GM23338 (cell line): Measurements from ENCODE around the gene CPLX4. TPM values are rescaled to one million over a fixed set of nuclear protein-coding genes. Genes with fewer than 3 reads are reported as not detected.
A peak's percentile ranks its signal among the peaks of the same experiment; 100 is the strongest.

Experiments used
- ATAC-seq: fragments of 200-7000 bp; cut with Tn5 transposase; 3 replicates; pipeline ENCODE4 v1.9.1; 2020
- DNase-seq: peaks from one replicate; pipeline ENCODE4 v3.0.0-alpha.2; 2015; ENCODE audit warnings: low spot score
- H2AFZ ChIP-seq: fragments of 200-600 bp; sonication (generic); 2 replicates; pipeline ENCODE4 v1.8.0; 2016; ENCODE audit warnings: antibody characterized with exemption, mild to moderate bottlenecking, moderate library complexity
- H3F3A ChIP-seq: fragments of 200-600 bp; sonication (generic); replicated peaks from 2 replicates; pipeline ENCODE4 v1.8.0; 2017; ENCODE audit warnings: antibody characterized with exemption, mixed run types, low read depth
- H3K27ac ChIP-seq: fragments of 200-600 bp; sonication (generic); 2 replicates; pipeline ENCODE4 v1.6.1; 2016; ENCODE audit warnings: low read depth
- H3K27me3 ChIP-seq: fragments of 200-600 bp; sonication (generic); 2 replicates; pipeline ENCODE4 v1.8.0; 2016; ENCODE audit warnings: mild to moderate bottlenecking, mixed run types, moderate library complexity; ENCODE audit not compliant: insufficient read depth
- H3K36me3 ChIP-seq: fragments of 200-600 bp; sonication (generic); 2 replicates; pipeline ENCODE4 v1.8.0; 2016; ENCODE audit warnings: mild to moderate bottlenecking; ENCODE audit not compliant: insufficient read depth
- H3K4me1 ChIP-seq: fragments of 200-600 bp; sonication (generic); 2 replicates; pipeline ENCODE4 v1.8.0; 2016; ENCODE audit warnings: mild to moderate bottlenecking, moderate library complexity; ENCODE audit not compliant: insufficient read depth
- H3K4me2 ChIP-seq: fragments of 200-600 bp; sonication (generic); 2 replicates; pipeline ENCODE4 v1.7.1; 2017; ENCODE audit warnings: mixed run types
- H3K4me3 ChIP-seq: fragments of 200-600 bp; sonication (generic); 2 replicates; pipeline ENCODE4 v1.6.1; 2016; ENCODE audit warnings: mixed run types
- H3K79me2 ChIP-seq: fragments of 200-600 bp; sonication (generic); replicated peaks from 2 replicates; pipeline ENCODE4 v1.8.0; 2017; ENCODE audit warnings: mild to moderate bottlenecking; ENCODE audit not compliant: insufficient read depth
- H3K9me2 ChIP-seq: fragments of 200-600 bp; sonication (generic); 2 replicates; pipeline ENCODE4 v1.8.0; 2017; ENCODE audit not compliant: insufficient read depth
- H4K20me1 ChIP-seq: fragments of 200-600 bp; sonication (generic); replicated peaks from 2 replicates; pipeline ENCODE4 v1.8.0; 2017; ENCODE audit warnings: mild to moderate bottlenecking; ENCODE audit not compliant: insufficient read depth
- H3K27ac Mint-ChIP-seq: 2 replicates; pipeline ENCODE4 v1.8.0; 2020; ENCODE audit warnings: inconsistent platforms, mild to moderate bottlenecking, moderate library complexity, mixed read lengths
- H3K27me3 Mint-ChIP-seq: 3 replicates; pipeline ENCODE4 v1.8.0; 2022; ENCODE audit warnings: low read depth, mild to moderate bottlenecking, moderate library complexity, mixed read lengths, inconsistent platforms; ENCODE audit not compliant: insufficient read depth, poor library complexity
- H3K36me3 Mint-ChIP-seq: 3 replicates; pipeline ENCODE4 v1.8.0; 2021; ENCODE audit warnings: low read depth, mild to moderate bottlenecking, inconsistent platforms, moderate library complexity, mixed read lengths
- H3K4me1 Mint-ChIP-seq: 3 replicates; pipeline ENCODE4 v1.8.0; 2020; ENCODE audit warnings: mild to moderate bottlenecking, inconsistent platforms, mixed read lengths
- H3K4me3 Mint-ChIP-seq: 3 replicates; pipeline ENCODE4 v1.8.0; 2021; ENCODE audit warnings: moderate library complexity, mild to moderate bottlenecking, inconsistent platforms, mixed read lengths
- H3K9me3 Mint-ChIP-seq: 3 replicates; pipeline ENCODE4 v1.8.0; 2020; ENCODE audit warnings: moderate library complexity, mild to moderate bottlenecking, inconsistent platforms, mixed read lengths
- CREB1 ChIP-seq: fragments of 250-450 bp; sonication (Bioruptor Pico); IDR thresholded peaks from 2 replicates; pipeline ENCODE4 v1.5.0; 2020; ENCODE audit warnings: low read depth, mild to moderate bottlenecking, moderate library complexity
- CTCF ChIP-seq, 2 experiments: fragments of 200-600 bp in 1 of 2; sonication (generic) in 1 of 2; conservative IDR thresholded peaks; 2 replicates each; pipeline versions ENCODE4 v1.5.1 to v1.6.1; 2016 to 2017; ENCODE audit warnings: antibody characterized with exemption in 2 of 2, low read depth in 2 of 2, mild to moderate bottlenecking in 2 of 2, moderate library complexity in 1 of 2
- ETS1 ChIP-seq: IDR thresholded peaks from 2 replicates; pipeline ENCODE4 v1.6.1; 2016; ENCODE audit warnings: antibody characterized with exemption
- EZH2 ChIP-seq: fragments of 200-600 bp; sonication (generic); IDR thresholded peaks from one replicate; pipeline ENCODE4 v1.8.0; 2017; ENCODE audit warnings: antibody characterized with exemption, mild to moderate bottlenecking, low read depth; ENCODE audit not compliant: unreplicated experiment
- EZH2phosphoT487 ChIP-seq: fragments of 200-600 bp; sonication (generic); IDR thresholded peaks from one replicate; pipeline ENCODE4 v1.8.1; 2018; ENCODE audit warnings: antibody characterized with exemption; ENCODE audit not compliant: unreplicated experiment
- JUNB ChIP-seq: IDR thresholded peaks from one replicate; pipeline ENCODE4 v1.6.1; 2016; ENCODE audit warnings: antibody characterized with exemption; ENCODE audit not compliant: unreplicated experiment
- NANOG ChIP-seq: IDR thresholded peaks from 2 replicates; pipeline ENCODE4 v1.6.1; 2016; ENCODE audit warnings: antibody characterized with exemption, borderline replicate concordance
- POLR2AphosphoS5 ChIP-seq: IDR thresholded peaks from 2 replicates; pipeline ENCODE4 v1.6.1; 2016; ENCODE audit warnings: antibody characterized with exemption, low read depth
- REST ChIP-seq: IDR thresholded peaks from one replicate; pipeline ENCODE4 v1.6.1; 2018; ENCODE audit warnings: antibody characterized with exemption; ENCODE audit not compliant: unreplicated experiment
- STAT1 ChIP-seq: IDR thresholded peaks from one replicate; pipeline ENCODE4 v1.6.1; 2016; ENCODE audit warnings: antibody characterized with exemption; ENCODE audit not compliant: unreplicated experiment
- ZNF114 ChIP-seq: fragments of 250-450 bp; sonication (Bioruptor Pico); IDR thresholded peaks from 2 replicates; pipeline ENCODE4 v1.5.0; 2020; ENCODE audit warnings: mild to moderate bottlenecking, moderate library complexity
- ZNF331 ChIP-seq: fragments of 250-450 bp; sonication (Bioruptor Pico); IDR thresholded peaks from 2 replicates; pipeline ENCODE4 v1.5.0; 2020; ENCODE audit warnings: low read depth, mild to moderate bottlenecking, moderate library complexity
- polyA plus RNA-seq: library from polyadenylated mRNA; unstranded; fragments of >200 nt; fragmentation: Nextera tagmentation; extraction: Ambion mirVana; gene quantifications from 2 replicates; pipeline ENCODE4 v1.2.1, GENCODE V29; 2016
- total RNA-seq: library from RNA; depleted of rRNA; stranded (reverse); fragments of >200 nt; shearing (Covaris generic); gene quantifications from 2 replicates; pipeline ENCODE4 v1.2.3, GENCODE V29; 2014
- TF ChIP-seq, protein P1 (sequence below): fragments of 250-450 bp; sonication (Bioruptor Pico); IDR thresholded peaks from 2 replicates; pipeline ENCODE4 v1.5.0; 2020; ENCODE audit warnings: mild to moderate bottlenecking, moderate library complexity

Gene CPLX4
- total and polyA plus RNA-seq, 2 experiments from 2014 or later, result not detected

DNA sequence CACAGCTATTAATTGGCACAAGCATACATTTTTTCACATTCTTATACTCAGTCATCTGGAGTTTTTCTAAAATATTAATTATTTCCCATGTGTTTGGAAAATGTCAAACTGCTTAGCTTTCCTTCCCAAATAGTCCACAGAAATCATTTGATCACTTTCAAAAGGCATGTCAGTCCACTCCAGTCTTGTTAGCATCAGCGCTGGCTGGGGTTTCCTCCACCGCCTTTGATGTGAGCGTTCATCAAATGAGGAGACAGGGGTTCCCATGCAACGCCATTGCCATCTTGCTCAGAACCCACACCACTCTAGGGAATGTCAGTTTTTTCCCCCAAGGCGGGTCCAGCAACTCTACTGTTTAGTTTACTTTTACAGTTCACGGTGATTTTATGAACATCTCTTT lies 32.1 kb downstream of the CPLX4 start:
- H3K4me3 ChIP-seq, result no peak overlapping the region
- no peak overlapping the region for H3K4me2 ChIP-seq
- H3K36me3 ChIP-seq, result no peaks in the 10 kb centered on the region
- no peaks in the 10 kb centered on the region for H3K4me1 ChIP-seq
- H2AFZ ChIP-seq, result peak overlapping the region; percentile 4; the same call in 1 of the 2 replicates
- no peaks in the 10 kb centered on the region for H3K36me3 Mint-ChIP-seq
- no peaks in the 10 kb centered on the region for H3K9me3 Mint-ChIP-seq
- no peaks in the 10 kb centered on the region for H4K20me1 ChIP-seq
- TF ChIP-seq, protein P1, sequence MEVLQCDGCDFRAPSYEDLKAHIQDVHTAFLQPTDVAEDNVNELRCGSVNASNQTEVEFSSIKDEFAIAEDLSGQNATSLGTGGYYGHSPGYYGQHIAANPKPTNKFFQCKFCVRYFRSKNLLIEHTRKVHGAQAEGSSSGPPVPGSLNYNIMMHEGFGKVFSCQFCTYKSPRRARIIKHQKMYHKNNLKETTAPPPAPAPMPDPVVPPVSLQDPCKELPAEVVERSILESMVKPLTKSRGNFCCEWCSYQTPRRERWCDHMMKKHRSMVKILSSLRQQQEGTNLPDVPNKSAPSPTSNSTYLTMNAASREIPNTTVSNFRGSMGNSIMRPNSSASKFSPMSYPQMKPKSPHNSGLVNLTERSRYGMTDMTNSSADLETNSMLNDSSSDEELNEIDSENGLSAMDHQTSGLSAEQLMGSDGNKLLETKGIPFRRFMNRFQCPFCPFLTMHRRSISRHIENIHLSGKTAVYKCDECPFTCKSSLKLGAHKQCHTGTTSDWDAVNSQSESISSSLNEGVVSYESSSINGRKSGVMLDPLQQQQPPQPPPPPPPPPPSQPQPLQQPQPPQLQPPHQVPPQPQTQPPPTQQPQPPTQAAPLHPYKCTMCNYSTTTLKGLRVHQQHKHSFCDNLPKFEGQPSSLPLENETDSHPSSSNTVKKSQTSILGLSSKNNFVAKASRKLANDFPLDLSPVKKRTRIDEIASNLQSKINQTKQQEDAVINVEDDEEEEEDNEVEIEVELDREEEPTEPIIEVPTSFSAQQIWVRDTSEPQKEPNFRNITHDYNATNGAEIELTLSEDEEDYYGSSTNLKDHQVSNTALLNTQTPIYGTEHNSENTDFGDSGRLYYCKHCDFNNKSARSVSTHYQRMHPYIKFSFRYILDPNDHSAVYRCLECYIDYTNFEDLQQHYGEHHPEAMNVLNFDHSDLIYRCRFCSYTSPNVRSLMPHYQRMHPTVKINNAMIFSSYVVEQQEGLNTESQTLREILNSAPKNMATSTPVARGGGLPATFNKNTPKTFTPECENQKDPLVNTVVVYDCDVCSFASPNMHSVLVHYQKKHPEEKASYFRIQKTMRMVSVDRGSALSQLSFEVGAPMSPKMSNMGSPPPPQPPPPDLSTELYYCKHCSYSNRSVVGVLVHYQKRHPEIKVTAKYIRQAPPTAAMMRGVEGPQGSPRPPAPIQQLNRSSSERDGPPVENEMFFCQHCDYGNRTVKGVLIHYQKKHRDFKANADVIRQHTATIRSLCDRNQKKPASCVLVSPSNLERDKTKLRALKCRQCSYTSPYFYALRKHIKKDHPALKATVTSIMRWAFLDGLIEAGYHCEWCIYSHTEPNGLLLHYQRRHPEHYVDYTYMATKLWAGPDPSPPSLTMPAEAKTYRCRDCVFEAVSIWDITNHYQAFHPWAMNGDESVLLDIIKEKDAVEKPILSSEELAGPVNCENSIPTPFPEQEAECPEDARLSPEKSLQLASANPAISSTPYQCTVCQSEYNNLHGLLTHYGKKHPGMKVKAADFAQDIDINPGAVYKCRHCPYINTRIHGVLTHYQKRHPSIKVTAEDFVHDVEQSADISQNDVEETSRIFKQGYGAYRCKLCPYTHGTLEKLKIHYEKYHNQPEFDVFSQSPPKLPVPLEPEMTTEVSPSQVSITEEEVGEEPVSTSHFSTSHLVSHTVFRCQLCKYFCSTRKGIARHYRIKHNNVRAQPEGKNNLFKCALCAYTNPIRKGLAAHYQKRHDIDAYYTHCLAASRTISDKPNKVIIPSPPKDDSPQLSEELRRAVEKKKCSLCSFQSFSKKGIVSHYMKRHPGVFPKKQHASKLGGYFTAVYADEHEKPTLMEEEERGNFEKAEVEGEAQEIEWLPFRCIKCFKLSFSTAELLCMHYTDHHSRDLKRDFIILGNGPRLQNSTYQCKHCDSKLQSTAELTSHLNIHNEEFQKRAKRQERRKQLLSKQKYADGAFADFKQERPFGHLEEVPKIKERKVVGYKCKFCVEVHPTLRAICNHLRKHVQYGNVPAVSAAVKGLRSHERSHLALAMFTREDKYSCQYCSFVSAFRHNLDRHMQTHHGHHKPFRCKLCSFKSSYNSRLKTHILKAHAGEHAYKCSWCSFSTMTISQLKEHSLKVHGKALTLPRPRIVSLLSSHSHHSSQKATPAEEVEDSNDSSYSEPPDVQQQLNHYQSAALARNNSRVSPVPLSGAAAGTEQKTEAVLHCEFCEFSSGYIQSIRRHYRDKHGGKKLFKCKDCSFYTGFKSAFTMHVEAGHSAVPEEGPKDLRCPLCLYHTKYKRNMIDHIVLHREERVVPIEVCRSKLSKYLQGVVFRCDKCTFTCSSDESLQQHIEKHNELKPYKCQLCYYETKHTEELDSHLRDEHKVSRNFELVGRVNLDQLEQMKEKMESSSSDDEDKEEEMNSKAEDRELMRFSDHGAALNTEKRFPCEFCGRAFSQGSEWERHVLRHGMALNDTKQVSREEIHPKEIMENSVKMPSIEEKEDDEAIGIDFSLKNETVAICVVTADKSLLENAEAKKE (CRISPR knock-in tag), result no peak
- TF ChIP-seq CREB1 (CRISPR knock-in tag) (no peak), NANOG (no peak), CTCF (conservative IDR thresholded peaks at IDR 0.05; ENCODE audit: low read depth in 2 of 2) (no peak), POLR2AphosphoS5 (no peak), JUNB (no peak), STAT1 (no peak), ZNF114 (no peak), ZNF331 (CRISPR knock-in tag) (no peak), REST (no peak), EZH2 (no peak), EZH2phosphoT487 (no peak), ETS1 (no peak)
- H3K27ac ChIP-seq, result no peak overlapping the region
- ATAC-seq, result no peak
- peaks cover 10% of the 10 kb centered on the region for H3K27me3 ChIP-seq
- no peak overlapping the region for H3K4me3 Mint-ChIP-seq
- no peak for DNase-seq
- no peak overlapping the region for H3K27ac Mint-ChIP-seq
- no peaks in the 10 kb centered on the region for H3K9me2 ChIP-seq
- no peaks in the 10 kb centered on the region for H3F3A ChIP-seq
- no peaks in the 10 kb centered on the region for H3K79me2 ChIP-seq
- peaks cover 3% of the 10 kb centered on the region; the same call in 1 of the 3 replicates for H3K4me1 Mint-ChIP-seq
- no peaks in the 10 kb centered on the region for H3K27me3 Mint-ChIP-seq
